Left lobe of liver (tissue), 2 donors: ENCODE measurements around the gene PSEN1. TPM values are rescaled to one million over a fixed set of nuclear protein-coding genes. Genes with fewer than 3 reads are reported as not detected.
A peak's percentile ranks its signal among the peaks of the same experiment; 100 is the strongest.

Source experiments
- ATAC-seq: fragments of 200-7000 bp; cut with Tn5 transposase; one replicate; pipeline ENCODE4 v1.9.1; 2020; ENCODE audit warnings: mild to moderate bottlenecking, moderate library complexity
- DNase-seq: peaks from one replicate; pipeline ENCODE4 v3.0.0-alpha.2; 2020; ENCODE audit warnings: low spot score
- total RNA-seq: library from RNA; stranded (reverse); gene quantifications from one replicate; pipeline ENCODE4 v1.2.1, GENCODE V29; 2021
- donor health status: DM: no; HTN: no; CAD: no; lungs with moderate emphysema.
- donor health status: DM: no; HTN: yes; CAD: no.

PSEN1 gene
- total RNA-seq, 1 donor from 2014 or later: 22.8 TPM

DNA sequence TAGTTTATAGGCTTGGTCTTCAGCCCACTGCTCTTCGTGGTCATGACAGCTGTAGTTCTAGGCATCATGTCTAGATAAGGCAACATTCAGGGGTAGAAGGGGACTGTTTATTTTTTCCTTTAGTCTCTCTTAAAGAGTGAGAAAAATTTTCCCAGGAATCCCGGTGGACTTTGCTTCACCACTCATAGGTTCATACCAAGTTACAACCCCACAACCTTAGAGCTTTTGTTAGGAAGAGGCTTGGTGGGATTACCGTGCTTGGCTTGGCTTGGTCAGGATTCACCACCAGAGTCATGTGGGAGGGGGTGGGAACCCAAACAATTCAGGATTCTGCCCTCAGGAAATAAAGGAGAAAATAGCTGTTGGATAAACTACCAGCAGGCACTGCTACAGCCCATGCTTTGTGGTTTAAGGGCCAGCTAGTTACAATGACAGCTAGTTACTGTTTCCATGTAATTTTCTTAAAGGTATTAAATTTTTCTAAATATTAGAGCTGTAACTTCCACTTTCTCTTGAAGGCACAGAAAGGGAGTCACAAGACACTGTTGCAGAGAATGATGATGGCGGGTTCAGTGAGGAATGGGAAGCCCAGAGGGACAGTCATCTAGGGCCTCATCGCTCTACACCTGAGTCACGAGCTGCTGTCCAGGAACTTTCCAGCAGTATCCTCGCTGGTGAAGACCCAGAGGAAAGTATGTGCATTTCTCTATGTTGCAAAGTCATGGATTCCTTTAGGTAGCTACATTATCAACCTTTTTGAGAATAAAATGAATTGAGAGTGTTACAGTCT lies 75.1 kb downstream of the PSEN1 start:
- DNase-seq (no peak), ATAC-seq (no peak)

DNA sequence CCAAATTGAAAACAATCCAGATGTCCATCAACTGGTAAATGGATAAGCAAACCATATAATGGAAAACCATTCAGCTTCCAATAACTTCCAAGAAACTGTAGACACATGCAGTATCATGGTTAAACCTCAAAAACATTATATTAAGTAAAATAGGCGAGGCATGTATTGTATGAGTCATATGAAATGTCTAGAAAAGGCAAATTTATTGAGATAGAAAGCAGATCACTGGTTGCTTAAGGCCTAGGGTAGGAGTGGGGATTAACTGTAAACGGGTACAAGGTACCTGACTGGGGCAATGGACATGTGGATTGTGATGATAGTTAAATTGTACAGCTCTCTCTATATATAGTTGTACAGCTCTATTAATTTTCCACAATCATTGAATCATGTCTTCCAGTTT lies 79.7 kb downstream of the PSEN1 start:
- DNase-seq (no peak), ATAC-seq (no peak)

DNA sequence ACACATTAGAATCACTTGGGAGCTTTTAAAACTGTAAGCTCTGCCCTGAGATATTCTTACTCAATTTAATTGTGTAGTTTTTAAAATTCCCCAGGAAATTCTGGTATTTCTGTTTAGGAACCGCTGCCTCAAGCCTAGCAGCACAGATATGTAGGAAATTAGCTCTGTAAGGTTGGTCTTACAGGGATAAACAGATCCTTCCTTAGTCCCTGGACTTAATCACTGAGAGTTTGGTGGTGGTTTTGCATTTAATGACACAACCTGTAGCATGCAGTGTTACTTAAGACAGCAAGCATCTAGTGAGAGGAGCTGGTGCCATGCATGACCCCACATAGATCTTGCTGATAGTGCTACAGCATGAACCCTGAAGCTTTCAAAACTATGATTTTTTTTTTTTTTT lies 81.1 kb downstream of the PSEN1 start:
- no peak for ATAC-seq
- no peak for DNase-seq

DNA sequence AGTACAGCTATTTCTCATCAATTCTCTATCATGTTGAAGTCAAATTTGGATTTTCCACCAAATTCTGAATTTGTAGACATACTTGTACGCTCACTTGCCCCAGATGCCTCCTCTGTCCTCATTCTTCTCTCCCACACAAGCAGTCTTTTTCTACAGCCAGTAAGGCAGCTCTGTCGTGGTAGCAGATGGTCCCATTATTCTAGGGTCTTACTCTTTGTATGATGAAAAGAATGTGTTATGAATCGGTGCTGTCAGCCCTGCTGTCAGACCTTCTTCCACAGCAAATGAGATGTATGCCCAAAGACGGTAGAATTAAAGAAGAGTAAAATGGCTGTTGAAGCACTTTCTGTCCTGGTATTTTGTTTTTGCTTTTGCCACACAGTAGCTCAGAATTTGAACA lies 83.8 kb downstream of the PSEN1 start:
- ATAC-seq: no peak
- no peak for DNase-seq

DNA sequence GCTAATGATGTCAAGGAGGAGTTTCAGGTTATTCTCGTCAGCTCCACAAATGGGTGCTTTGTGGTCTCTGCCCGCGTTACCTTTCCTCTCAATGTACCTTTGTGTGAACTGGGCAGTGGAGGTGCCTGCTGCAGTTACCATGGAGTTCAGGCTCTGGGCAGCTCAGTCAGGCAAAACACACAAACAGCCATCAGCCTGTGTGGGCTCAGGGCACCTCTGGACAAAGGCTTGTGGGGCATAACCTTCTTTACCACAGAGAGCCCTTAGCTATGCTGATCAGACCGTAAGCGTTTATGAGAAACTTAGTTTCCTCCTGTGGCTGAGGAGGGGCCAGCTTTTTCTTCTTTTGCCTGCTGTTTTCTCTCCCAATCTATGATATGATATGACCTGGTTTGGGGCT lies 84.3 kb downstream of the PSEN1 start:
- DNase-seq (no peak), ATAC-seq (no peak)

DNA sequence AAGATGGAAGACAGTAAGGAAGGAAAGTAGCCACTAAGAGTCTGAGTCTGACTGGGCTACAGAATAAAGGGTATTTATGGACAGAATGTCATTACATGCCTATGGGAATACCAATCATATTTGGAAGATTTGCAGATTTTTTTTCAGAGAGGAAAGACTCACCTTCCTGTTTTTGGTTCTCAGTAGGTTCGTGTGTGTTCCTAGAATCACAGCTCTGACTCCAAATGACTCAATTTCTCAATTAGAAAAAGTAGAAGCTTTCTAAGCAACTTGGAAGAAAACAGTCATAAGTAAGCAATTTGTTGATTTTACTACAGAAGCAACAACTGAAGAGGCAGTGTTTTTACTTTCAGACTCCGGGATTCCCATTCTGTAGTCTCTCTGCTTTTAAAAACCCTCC lies 85.6 kb downstream of the PSEN1 start:
- no peak for ATAC-seq
- no peak for DNase-seq

DNA sequence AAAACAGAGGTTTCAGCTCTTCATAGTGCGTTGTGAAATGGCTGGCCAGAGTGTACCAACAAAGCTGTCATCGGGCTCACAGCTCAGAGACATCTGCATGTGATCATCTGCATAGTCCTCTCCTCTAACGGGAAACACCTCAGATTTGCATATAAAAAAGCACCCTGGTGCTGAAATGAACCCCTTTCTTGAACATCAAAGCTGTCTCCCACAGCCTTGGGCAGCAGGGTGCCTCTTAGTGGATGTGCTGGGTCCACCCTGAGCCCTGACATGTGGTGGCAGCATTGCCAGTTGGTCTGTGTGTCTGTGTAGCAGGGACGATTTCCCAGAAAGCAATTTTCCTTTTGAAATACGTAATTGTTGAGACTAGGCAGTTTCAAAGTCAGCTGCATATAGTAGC lies 86.7 kb downstream of the PSEN1 start:
- DNase-seq (no peak), ATAC-seq (no peak)

DNA sequence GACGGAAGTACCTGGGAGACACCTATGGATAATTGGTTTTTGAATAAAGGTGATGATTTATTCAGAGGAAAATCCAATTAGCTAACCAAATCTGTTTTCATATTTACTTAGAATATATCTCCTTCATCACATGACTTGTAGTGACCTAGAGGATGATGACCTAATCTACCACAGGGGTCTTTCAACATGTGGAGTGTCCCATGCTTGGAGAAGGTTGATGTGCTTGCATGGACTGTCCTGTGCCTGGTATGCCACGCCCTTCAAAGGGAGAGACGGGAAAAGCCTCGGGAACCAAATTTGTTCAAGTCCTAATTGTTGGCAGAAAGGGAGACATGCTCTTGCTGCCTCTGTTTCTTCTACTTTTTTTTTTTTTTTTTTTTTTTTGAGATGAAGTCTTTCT lies 89.2 kb downstream of the PSEN1 start:
- no peak for ATAC-seq
- DNase-seq: no peak

DNA sequence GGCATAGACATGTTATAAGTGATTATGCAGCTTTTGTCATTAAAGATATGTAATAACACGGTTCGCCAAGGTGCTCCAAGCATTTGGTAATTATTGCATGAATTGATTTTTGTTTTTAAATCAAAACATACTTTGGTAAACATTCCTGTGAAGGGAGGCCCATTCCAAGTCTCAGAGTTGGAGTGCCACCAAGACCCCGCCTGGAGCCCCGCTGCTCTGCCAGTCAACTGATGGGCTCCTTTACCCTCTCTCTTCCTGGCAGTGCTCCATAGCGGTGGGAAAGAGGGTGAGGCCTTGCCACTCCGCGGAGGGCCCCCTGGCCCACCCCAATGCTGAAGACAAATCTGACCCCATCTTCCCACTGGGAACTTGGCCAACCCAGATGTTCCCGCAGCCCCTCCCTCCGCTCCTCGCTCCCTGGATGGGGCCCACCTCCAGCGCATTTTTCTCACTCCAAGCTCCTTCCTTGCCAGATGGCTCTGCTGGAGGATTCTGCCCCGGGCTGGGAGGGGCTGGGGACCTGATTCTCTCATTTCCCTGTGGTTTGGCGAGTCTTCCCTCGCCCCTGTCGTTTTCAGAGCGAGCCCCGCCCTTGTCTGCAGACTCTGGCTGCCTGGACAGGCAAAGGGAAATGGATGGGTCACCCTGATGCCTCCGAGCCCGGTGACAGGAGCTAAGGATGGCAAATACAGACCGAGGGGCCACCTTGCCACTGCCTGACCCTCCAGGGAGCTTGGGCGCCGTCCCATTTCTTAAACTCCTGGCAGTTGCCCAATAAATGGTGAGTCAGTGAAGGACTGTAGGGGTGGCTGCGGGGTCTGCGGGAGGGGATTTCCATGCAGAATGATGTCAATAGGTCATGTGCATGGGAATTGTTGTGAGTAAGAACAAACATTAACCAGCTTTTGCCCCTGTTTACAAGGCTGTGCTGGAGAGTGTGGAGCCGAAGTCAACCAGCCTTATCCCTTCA lies 91.8 kb downstream of the PSEN1 start:
- no peak for ATAC-seq

DNA sequence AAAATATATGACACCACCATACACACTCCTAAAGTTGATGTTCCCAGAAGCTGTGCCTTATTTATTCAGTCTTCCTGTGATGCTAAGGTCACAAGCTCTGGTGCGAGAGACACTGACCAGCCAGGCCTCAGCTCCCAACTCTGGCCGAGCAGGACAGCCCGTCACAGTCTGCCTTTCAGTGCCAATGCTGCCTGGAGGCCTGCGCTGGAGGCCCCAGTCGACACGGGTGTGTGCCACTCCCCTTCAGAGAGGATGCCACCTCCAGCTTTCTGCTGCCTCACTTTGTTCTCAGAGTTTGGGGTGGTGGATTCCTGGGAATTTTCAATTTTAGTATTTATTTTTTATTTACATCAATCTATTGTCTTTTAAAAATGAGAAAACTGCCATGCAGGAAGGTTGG lies 93.7 kb downstream of the PSEN1 start:
- no peak for ATAC-seq
- no peak for DNase-seq

More for the DNA sequence above, 91.8 kb downstream of the PSEN1 start:
- DNase-seq: no peak

DNA sequence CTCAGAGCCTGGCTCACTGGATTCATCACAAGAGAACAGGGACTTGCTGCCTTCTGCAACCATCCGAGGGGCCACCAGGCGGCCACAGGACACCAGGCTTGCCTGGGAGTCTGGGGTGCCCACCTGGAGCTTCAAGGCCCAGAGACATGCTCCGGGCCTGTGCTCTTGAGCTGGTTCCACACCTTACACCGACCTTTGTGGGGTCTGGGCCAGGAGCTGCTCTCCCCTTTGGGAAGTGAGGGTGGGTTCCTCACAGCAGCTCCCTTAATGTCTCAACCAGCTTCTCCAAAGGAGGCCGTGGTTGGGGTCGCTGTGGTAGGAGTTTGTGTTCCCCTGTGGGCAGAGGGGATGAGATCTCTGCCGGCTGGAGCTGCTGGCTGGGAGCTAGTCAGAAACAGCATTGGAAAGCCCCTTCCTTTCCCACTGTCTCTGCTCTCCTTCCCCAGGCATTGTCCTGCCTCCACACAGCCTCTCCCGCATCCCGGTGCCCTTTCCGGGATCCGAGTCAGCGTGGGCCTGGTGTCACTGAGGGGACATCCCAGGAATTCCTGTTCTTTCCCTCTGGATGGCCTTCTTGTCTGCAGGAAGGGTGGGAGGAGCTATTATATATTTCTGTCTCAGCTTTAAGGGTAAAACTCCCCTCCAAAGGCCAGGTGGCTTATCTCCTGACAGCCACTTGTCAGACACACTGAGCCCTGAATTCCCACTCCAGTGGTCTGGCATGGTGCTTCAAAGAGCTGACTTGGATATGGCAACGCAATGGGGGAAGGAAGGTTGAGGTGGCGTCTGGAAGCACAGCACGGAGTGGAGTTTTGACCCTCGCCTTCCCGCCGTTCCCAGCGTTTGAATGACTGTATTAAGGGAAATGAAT lies 95.9 kb downstream of the PSEN1 start:
- peak; percentile 23 for DNase-seq
- peak; percentile 22 for ATAC-seq

DNA sequence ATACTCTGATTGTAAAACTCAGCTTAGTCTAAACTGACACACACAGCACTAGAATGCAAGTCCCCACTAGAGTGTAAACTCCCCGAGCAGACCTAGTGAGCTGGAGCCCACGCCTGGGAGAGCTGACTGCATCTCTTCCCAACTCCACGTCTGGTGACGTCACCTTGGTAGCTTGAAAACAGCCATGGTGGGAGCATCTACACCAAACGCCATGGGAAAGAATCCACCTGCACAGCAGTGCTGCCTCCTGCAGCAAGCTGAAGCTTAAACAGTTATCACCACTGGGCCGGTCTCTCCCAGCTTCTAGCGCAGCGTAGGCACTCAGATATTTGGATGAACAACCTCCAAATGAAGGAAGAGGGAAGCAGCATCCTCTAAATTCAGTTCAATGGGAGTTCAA lies 96.7 kb downstream of the PSEN1 start:
- no peak for ATAC-seq
- peak; percentile 23 for DNase-seq

DNA sequence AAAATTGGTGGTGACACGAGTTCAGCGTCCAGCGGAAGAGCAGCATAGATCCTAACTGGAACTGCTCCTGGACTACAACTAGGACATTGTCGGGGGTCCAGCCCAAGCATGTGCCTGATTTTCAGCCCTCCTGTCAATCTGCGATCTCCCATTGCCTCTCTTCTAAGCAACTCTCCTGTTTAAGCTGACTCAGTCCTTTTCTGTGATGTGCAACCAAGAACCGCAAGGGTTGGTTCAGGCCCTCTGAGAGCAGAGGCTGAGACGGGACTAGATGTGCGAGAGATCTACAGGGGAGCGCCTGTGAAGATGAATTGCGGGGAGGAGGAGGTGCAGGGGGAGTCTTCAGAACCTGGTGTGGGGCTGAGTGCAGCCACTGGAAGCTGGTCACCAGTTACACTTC lies 97.3 kb downstream of the PSEN1 start:
- no peak for ATAC-seq
- DNase-seq: no peak

DNA sequence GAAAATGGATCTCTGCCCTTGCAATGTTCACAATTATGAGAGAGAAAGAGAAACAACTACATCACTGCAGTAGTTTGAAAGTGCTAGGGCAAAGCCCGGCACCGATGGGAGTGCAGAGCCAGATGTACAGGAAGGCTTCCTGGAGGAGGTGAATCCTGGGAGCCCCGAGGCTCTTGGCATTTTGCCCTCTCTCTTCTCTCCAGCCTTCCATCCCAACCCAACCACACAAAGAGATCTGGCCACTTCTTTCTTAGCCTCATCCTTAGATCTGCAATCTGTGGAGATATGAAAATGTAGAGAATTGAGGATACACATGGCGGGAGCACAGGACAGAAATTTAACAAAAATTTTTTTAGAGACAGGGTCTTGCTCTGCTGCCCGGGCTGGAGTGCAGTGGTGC lies 97.7 kb downstream of the PSEN1 start:
- ATAC-seq: no peak
- no peak for DNase-seq

DNA sequence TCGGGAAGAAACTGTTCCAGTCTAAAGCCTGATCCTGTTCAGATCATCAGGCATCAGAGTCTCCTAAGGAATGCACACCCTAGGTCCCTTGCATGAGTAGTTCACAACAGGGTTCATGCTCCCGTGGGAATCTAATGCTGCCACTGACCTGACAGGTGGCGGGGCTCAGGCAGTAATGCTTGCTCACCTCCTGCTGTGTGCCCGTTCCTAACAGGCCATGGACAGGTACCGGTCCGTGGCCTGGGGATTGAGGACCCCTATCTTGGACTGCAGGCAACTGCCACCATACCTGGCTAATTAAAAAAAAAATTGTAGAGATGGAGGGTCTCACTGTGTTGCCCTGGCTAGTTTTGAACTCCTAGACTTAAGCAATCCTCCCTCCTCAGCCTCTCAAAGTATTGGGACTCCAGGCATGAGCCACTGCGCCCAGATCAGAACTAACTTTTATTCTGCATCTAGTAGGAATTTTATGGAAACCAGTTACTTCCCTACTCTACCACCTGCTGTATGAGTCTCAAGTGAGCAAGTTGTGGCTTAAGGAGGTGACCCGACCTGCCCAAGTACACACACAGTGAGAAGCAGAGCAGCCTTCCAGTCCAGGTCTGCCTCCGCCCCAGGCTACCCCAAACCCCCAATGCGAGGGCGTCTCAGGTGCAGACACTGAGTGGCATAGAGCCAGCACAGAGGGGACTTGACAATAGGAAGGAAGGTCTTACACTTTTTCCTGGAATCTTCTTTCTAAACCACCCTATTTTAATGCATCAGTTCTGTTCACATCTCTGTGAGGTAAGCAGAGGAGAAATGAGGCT lies 98.5 kb downstream of the PSEN1 start:
- ATAC-seq (no peak), DNase-seq (no peak)

DNA sequence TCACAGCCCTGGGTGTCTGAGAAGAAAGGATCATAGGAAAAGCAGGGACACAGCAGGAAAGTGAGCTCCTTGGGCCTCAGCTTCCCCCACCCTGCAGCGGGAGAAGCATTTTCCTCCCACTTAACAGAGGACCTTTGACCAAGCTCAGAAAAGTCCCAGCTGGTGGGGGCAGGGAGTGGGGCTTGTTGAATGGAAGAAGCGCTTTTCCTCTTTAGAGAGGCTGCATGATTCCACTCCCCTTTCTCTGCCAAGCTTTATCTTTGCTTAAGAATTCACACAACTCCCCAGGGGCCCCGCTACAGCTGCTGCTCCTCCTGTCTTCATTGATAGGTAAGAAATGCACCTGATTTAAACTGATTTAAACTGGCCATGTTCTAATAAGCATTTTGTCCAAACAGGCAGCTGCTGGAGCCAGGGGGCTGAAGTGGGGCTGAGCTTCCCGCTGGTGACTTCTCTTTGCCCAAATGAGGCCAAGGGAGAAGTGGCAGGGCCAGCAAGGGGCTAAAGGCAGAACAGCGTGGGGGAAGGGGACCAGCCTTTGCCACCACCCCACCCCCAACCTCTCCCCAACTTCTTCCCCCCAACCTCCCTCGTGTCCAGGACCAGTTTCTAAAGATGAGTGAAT lies 99.3 kb downstream of the PSEN1 start:
- DNase-seq (peak; percentile 19), ATAC-seq (no peak)

DNA sequence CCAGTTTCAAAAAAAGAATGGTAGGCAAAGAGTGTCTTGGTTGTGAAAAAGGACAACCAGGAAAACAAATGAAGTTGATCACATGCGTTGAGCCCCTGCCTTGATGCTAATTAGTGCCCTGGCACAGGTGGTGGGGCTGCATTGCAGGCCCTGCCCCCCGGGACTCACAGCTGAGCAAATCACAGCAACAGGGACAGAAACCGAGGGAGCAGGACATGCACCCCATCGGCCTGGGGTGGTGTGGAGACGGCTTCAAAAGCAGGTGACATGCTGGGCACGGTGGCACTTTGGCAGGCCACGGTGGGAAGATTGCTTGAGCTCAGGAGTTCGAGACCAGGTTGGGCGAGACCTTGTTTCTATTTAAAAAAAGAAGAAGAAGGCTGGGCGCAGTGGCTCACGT lies 99.8 kb downstream of the PSEN1 start:
- DNase-seq (peak; percentile 33), ATAC-seq (no peak)

DNA sequence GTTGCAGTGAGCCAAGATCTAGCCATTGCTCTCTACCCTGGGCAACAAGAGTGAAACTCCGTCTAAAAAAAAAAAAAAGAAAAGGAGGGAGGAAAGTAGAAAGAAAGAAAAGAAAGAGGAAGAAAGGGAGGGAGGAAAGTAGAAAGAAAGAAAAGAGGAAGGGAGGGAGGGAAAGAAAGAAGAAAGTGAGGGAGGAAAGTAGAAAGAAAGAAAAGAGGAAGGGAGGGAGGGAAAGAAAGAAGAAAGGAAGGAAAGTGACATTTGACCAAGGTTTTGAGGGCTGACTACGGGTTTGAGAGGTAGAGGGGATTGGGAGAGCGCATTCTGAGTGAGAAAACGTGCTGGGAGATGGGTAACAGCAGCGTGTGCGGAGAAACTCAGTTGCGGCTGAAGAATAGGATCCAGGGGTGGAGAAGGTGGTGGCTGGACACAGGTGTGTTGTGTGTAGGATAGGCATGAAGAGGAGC lies 100.5 kb downstream of the PSEN1 start:
- ATAC-seq: no peak
- DNase-seq: no peak

DNA sequence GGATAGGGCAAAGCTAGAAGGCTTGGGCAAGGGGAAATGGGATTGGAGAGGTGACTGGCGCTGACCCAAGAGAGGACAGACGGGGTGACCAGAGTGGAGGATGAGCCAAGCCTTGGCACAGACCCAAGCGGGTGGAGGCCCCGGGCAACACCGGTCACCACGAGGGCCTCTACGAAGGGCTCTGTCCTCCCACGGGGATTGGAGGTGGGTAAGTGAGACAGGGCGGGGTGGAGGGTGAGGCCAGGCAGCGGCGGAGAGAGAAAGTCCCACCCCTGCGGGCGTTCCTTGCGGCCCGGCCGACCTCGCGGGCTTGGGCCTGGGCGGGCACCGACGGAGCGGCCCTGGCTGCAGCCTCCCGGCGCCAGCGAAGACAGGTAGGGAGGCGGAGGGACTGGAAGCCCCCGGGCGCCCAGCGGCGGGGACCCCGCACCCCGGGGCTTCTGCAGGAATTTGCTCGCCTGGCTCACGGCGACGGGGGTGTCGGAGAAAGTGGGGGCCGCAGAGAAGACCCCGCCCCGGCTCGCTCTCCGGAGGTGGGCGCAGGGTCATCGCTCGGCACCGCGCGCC lies 101.0 kb downstream of the PSEN1 start, which contains the start of gene PAPLN:
Gene PAPLN, plus strand, starts transcription at position 288 of the 567 bp plus-strand sequence. CDS start 2,273 bp downstream, outside the sequence.
- DNase-seq (peak; percentile 58), ATAC-seq (peak; percentile 57)
